Measurements from ENCODE around the gene FRMD1. TPM values are rescaled to one million over a fixed set of nuclear protein-coding genes. Genes with fewer than 3 reads are reported as not detected.

The FRMD1 gene
- total RNA-seq, 1 donor from 2014 or later, result not detected

DNA sequence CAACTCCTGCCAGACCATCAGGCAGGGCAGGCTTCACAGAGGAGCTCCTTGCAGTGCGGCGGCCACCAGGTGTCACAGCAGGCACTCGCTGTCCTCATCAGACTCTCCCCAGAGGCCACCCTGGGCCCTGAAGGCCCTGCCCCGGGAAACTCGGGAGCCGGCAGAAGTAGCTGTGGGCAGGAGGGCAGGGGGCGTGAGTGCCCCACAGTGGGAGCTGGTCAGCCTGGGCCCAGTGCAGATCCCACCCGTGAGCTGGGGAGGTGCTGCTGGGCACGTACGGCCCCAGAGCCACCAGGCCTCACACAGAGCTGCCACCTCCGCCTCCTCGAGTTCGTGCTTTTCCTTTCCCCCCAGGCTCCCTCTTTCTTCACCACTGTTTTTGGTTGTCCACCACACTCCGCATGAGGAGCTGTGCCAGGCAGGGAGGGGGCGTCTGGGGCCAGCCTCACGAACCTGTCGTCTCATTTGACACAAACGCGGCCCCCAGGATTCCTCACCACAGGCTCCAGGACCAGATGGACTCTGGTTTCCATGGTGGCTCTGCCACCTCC lies 33.8 kb downstream of the FRMD1 start:
- Mint-ChIP-seq H3K4me3 (no peak overlapping the region), H3K9me3 (peaks cover 14% of the 10 kb centered on the region), H3K27me3 (ENCODE audit: insufficient read depth, low read depth) (peaks cover 2% of the 10 kb centered on the region), H3K36me3 (no peaks in the 10 kb centered on the region), H3K27ac (no peak overlapping the region), H3K4me1 (peaks cover 2% of the 10 kb centered on the region)
- Histone ChIP-seq H3K27me3 (no peaks in the 10 kb centered on the region), H3F3A (ENCODE audit: low read depth) (no peaks in the 10 kb centered on the region), H3K4me1 (no peaks in the 10 kb centered on the region), H4K20me1 (ENCODE audit: low read depth) (no peaks in the 10 kb centered on the region), H3K4me2 (no peak overlapping the region), H3K4me3 (no peak overlapping the region), H3K9ac (no peak overlapping the region), H3K9me3 (ENCODE audit: low read depth) (peaks cover 3% of the 10 kb centered on the region), H3K36me3 (no peaks in the 10 kb centered on the region), H2AFZ (replicated peaks) (no peak overlapping the region), H3K27ac (no peak overlapping the region), H3K79me2 (ENCODE audit: low read depth) (no peaks in the 10 kb centered on the region)
- TF ChIP-seq, protein P1, sequence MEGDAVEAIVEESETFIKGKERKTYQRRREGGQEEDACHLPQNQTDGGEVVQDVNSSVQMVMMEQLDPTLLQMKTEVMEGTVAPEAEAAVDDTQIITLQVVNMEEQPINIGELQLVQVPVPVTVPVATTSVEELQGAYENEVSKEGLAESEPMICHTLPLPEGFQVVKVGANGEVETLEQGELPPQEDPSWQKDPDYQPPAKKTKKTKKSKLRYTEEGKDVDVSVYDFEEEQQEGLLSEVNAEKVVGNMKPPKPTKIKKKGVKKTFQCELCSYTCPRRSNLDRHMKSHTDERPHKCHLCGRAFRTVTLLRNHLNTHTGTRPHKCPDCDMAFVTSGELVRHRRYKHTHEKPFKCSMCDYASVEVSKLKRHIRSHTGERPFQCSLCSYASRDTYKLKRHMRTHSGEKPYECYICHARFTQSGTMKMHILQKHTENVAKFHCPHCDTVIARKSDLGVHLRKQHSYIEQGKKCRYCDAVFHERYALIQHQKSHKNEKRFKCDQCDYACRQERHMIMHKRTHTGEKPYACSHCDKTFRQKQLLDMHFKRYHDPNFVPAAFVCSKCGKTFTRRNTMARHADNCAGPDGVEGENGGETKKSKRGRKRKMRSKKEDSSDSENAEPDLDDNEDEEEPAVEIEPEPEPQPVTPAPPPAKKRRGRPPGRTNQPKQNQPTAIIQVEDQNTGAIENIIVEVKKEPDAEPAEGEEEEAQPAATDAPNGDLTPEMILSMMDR (IDR thresholded peaks at IDR 0.05), result no peak
- TF ChIP-seq EZH2phosphoT487 (IDR thresholded peaks at IDR 0.05), result no peak
- TF ChIP-seq EZH2 (IDR thresholded peaks at IDR 0.05), result no peak
- DNase-seq (ENCODE audit: low spot score), result no peak

DNA sequence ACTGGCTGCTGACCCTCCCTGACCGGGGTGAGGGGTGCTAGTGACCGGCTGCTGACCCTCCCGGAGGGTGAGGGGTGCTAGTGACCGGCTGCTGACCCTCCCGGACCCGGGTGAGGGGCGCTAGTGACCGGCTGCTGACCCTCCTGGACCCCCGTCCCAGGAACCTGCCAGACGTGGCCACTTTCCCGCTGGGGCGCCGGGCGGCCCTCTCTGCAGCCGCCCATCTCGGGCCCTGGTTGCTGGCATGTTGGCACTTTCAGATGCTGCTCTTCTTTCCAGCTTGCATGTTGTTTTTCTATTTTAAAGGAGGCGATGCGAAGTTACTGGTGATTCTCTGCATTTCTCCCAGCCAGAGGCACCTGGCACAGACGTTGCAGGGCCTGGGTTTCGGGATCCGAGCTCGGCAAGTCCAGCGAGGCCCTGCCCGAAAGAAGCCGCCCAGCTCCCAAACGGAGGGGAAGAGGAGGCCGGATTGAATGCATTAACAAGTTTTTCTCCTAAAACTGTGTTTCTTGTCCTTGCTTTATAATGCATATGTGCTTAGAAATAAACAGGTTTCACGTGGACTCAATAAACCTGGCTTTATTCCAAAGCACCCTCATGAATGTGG lies 34.4 kb downstream of the FRMD1 start:
- H3K27me3 ChIP-seq, result no peaks in the 10 kb centered on the region
- Mint-ChIP-seq H3K9me3 (peaks cover 19% of the 10 kb centered on the region), H3K27ac (no peak overlapping the region), H3K36me3 (no peaks in the 10 kb centered on the region), H3K4me1 (no peaks in the 10 kb centered on the region), H3K4me3 (no peak overlapping the region), H3K27me3 (ENCODE audit: insufficient read depth, low read depth) (peaks cover 2% of the 10 kb centered on the region)
- H3K9ac ChIP-seq, result no peak overlapping the region
- no peaks in the 10 kb centered on the region for H3K36me3 ChIP-seq
- H4K20me1 ChIP-seq (ENCODE audit: low read depth), result no peaks in the 10 kb centered on the region
- no peak overlapping the region for H3K4me3 ChIP-seq
- no peaks in the 10 kb centered on the region for H3F3A ChIP-seq (ENCODE audit: low read depth)
- peaks cover 9% of the 10 kb centered on the region for H3K9me3 ChIP-seq (ENCODE audit: low read depth)
- TF ChIP-seq, protein P1 (IDR thresholded peaks at IDR 0.05), result no peak
- TF ChIP-seq EZH2phosphoT487 (IDR thresholded peaks at IDR 0.05), result no peak
- TF ChIP-seq EZH2 (IDR thresholded peaks at IDR 0.05), result no peak
- H3K27ac ChIP-seq, result no peak overlapping the region
- DNase-seq (ENCODE audit: low spot score), result no peak
- no peaks in the 10 kb centered on the region for H3K4me1 ChIP-seq
- H2AFZ ChIP-seq (replicated peaks), result no peak overlapping the region
- no peaks in the 10 kb centered on the region for H3K79me2 ChIP-seq (ENCODE audit: low read depth)
- H3K4me2 ChIP-seq, result no peak overlapping the region

DNA sequence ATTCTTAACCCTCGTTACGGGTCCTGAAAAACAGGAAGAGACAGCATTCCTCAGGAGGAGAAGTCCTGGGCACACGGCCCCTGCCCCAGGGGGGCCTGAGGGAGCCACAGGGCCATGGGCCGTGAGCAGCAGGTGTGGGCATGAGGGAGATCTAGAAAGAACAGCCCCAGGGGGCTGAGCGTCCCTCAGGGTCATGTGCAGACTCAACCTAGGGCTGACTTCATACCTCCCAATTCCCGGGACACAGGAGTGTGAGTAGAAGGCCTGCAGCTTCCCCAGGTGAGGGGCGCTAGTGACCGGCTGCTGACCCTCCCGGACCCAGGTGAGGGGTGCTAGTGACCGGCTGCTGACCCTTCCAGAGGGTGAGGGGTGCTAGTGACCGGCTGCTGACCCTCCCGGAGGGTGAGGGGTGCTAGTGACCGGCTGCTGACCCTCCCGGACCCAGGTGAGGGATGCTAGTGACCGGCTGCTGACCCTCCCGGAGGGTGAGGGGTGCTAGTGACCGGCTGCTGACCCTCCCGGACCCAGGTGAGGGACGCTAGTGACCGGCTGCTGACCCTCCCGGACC lies 35.1 kb downstream of the FRMD1 start:
- no peak for DNase-seq (ENCODE audit: low spot score)
- Mint-ChIP-seq H3K27ac (no peak overlapping the region), H3K9me3 (peaks cover 26% of the 10 kb centered on the region), H3K36me3 (no peaks in the 10 kb centered on the region), H3K4me3 (no peak overlapping the region), H3K27me3 (ENCODE audit: insufficient read depth, low read depth) (peaks cover 2% of the 10 kb centered on the region), H3K4me1 (no peaks in the 10 kb centered on the region)
- Histone ChIP-seq H3K9ac (no peak overlapping the region), H3K4me3 (no peak overlapping the region), H3K4me1 (no peaks in the 10 kb centered on the region), H3K79me2 (ENCODE audit: low read depth) (no peaks in the 10 kb centered on the region), H3K9me3 (ENCODE audit: low read depth) (peaks cover 14% of the 10 kb centered on the region), H3K27ac (no peak overlapping the region), H3F3A (ENCODE audit: low read depth) (no peaks in the 10 kb centered on the region), H3K36me3 (no peaks in the 10 kb centered on the region), H3K4me2 (no peak overlapping the region), H2AFZ (replicated peaks) (no peak overlapping the region), H4K20me1 (ENCODE audit: low read depth) (no peaks in the 10 kb centered on the region), H3K27me3 (no peaks in the 10 kb centered on the region)
- no peak for TF ChIP-seq EZH2 (IDR thresholded peaks at IDR 0.05)
- TF ChIP-seq, protein P1 (IDR thresholded peaks at IDR 0.05), result no peak
- no peak for TF ChIP-seq EZH2phosphoT487 (IDR thresholded peaks at IDR 0.05)

Data from neural progenitor cell (in vitro differentiated cells).